ENCODE data around the gene CNTNAP5. TPM values are rescaled to one million over a fixed set of nuclear protein-coding genes. Genes with fewer than 3 reads are reported as not detected.

The CNTNAP5 gene
- total and polyA plus RNA-seq, 12 donors, result 0.04 TPM; not detected in 11

DNA sequence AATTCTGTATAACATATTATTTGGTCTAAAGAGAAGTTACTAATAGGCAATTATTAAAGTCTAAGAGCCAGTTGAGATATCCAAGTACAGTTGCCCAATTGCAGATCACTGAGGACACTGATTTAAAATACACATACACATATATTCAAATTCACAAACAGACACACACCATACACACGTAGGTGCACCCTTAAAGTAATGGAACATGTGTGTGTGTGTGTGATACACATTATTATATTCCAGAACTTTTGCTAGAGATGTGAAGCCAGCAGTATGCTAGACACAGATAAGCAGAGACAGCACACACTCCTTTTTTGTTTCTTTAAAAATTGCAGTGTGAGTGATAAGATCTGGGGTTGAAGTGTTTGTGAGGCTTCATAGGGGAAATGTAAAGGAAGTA is 292.5 kb downstream of the CNTNAP5 start:
- TF ChIP-seq, protein P1, sequence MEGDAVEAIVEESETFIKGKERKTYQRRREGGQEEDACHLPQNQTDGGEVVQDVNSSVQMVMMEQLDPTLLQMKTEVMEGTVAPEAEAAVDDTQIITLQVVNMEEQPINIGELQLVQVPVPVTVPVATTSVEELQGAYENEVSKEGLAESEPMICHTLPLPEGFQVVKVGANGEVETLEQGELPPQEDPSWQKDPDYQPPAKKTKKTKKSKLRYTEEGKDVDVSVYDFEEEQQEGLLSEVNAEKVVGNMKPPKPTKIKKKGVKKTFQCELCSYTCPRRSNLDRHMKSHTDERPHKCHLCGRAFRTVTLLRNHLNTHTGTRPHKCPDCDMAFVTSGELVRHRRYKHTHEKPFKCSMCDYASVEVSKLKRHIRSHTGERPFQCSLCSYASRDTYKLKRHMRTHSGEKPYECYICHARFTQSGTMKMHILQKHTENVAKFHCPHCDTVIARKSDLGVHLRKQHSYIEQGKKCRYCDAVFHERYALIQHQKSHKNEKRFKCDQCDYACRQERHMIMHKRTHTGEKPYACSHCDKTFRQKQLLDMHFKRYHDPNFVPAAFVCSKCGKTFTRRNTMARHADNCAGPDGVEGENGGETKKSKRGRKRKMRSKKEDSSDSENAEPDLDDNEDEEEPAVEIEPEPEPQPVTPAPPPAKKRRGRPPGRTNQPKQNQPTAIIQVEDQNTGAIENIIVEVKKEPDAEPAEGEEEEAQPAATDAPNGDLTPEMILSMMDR (IDR thresholded peaks at IDR 0.05), result no peak
- intact Hi-C loops (cut with DNase I), result no loop called here
- no peak overlapping the region for H3K4me3 ChIP-seq
- H3K4me1 ChIP-seq, result no peaks in the 10 kb centered on the region
- no peak overlapping the region for H3K27ac ChIP-seq
- ATAC-seq, result no peak
- WGBS, 2 donors, result 60 to 73% methylated on average over 1 of the region's 1 CpG
- no peak for DNase-seq
- H3K36me3 ChIP-seq, result no peaks in the 10 kb centered on the region
- H3K27me3 ChIP-seq, result no peaks in the 10 kb centered on the region
- H3K9me3 ChIP-seq, result no peaks in the 10 kb centered on the region

DNA sequence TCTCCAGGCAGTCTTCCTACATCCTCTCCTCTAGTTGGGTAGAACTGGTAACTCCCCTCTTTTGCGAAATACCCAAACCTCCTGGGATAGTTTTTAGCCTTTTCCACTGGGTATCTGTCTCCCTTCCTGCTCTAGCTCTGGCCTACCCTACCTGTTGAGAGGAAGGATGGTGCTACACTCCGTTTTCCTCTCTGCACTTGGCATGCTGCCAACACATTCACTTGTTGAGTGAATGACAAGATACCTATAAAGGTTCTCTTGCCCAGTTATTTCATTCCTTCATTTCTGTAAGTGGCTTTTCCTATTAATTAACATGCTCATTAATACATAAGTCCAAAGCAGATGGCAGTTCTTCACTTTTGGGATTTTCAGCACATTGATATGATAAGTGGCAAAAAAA is 293.8 kb downstream of the CNTNAP5 start:
- 60 to 64% methylated on average over 2 of the region's 2 CpGs for WGBS, 2 donors
- intact Hi-C loops (cut with DNase I), result no loop called here
- H3K4me3 ChIP-seq, result no peak overlapping the region
- no peaks in the 10 kb centered on the region for H3K27me3 ChIP-seq
- no peaks in the 10 kb centered on the region for H3K36me3 ChIP-seq
- no peak overlapping the region for H3K27ac ChIP-seq
- no peaks in the 10 kb centered on the region for H3K4me1 ChIP-seq
- DNase-seq (no peak), ATAC-seq (no peak)
- H3K9me3 ChIP-seq, result no peaks in the 10 kb centered on the region
- TF ChIP-seq, protein P1 (IDR thresholded peaks at IDR 0.05), result no peak

DNA sequence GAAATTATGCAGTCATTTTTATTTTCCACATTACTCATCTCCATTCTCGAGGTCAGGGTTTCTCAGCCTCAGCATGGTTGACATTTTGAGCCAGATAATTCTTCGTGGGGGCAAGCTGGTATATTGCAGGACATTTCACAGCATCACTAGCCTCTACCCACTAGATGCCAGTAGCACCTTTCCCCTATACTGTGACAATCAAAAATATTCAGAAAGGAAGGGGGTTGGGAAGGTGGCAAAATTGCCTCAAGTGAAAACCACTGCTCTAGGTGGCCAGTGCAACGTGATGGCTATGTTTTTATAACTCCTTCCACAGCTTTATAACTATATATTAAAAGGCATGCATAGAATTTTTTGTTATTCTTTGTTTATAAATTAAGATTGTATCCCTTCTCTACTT is 294.5 kb downstream of the CNTNAP5 start:
- TF ChIP-seq, protein P1 (IDR thresholded peaks at IDR 0.05), result no peak
- 70 to 73% methylated on average over 3 of the region's 3 CpGs for WGBS, 2 donors
- intact Hi-C loops (cut with DNase I), result no loop called here

DNA sequence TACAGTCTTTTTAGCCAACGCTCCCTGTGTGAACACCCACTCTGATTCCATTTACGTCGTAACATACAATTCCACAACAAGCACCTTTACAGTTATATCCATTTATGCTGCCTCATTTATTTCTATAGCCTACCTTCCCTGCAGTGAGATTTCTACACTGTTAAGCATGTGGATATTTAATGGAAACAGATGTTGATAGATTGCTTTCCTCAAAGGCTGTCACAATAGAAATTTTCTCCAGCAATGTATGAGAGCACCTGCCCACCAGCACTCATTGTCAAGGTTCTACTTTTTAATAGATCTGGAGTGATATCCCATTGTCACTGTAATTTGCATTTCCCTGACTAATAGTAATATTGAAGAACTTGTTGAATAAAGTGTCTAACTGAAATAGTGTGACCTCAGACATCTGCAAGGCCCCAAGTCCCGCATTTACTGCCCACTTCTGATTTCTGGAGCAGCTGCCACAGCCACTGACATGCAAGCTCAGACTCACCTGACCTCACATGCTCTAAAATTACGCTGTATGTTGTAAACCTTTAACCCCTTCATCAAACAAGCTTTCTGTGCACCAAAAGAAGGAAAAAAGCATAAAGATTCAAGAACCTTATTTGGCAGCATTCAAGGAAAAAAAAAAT is 295.1 kb downstream of the CNTNAP5 start:
- intact Hi-C loops (cut with DNase I), result no loop called here
- no peaks in the 10 kb centered on the region for H3K9me3 ChIP-seq
- no peak for DNase-seq
- 87 to 91% methylated on average over 5 of the region's 5 CpGs for WGBS, 2 donors
- H3K4me3 ChIP-seq, result no peak overlapping the region
- H3K36me3 ChIP-seq, result no peaks in the 10 kb centered on the region
- TF ChIP-seq, protein P1 (IDR thresholded peaks at IDR 0.05), result no peak
- H3K27me3 ChIP-seq, result no peaks in the 10 kb centered on the region
- no peak overlapping the region for H3K27ac ChIP-seq
- no peaks in the 10 kb centered on the region for H3K4me1 ChIP-seq
- no peak for ATAC-seq

More for the DNA sequence above, 294.5 kb downstream of the CNTNAP5 start:
- no peak for DNase-seq
- no peak for ATAC-seq
- no peaks in the 10 kb centered on the region for H3K27me3 ChIP-seq
- H3K36me3 ChIP-seq, result no peaks in the 10 kb centered on the region
- H3K9me3 ChIP-seq, result no peaks in the 10 kb centered on the region
- H3K27ac ChIP-seq, result no peak overlapping the region
- H3K4me1 ChIP-seq, result no peaks in the 10 kb centered on the region
- H3K4me3 ChIP-seq, result no peak overlapping the region

All from heart right ventricle (tissue), 16 donors.